ENCODE results near the gene MYNN. TPM values are rescaled to one million over a fixed set of nuclear protein-coding genes. Genes with fewer than 3 reads are reported as not detected.

The MYNN gene
- polyA plus RNA-seq, 3 donors from 2014 or later, result 15.1 to 24.9 (median 17.9) TPM

DNA sequence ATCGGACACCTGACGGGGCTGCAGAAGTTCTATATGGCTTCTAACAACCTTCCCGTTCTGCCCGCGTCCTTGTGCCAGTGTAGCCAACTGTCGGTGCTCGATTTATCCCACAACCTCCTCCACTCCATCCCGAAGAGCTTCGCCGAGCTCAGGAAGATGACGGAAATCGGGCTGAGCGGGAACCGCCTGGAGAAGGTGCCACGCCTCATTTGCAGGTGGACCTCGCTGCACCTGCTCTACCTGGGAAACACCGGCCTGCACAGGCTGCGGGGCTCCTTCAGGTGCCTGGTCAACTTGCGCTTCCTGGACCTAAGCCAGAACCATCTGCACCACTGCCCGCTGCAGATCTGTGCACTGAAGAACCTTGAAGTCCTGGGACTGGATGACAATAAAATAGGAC, 49.3 kb downstream of the MYNN start:
- no peak overlapping the region for H3K27ac Mint-ChIP-seq
- H3K36me3 Mint-ChIP-seq, result no peaks in the 10 kb centered on the region
- DNase-seq, result no peak
- peaks cover 0 to 2% (median 0%) of the 10 kb centered on the region in 6 donors for H3K9me3 Mint-ChIP-seq
- no peaks in the 10 kb centered on the region for H3K4me1 Mint-ChIP-seq
- peaks cover 2 to 12% (median 7%) of the 10 kb centered on the region in 3 donors for H3K27me3 Mint-ChIP-seq (ENCODE audit: low read depth in 3 of 3)
- H3K4me3 Mint-ChIP-seq, result no peak overlapping the region

DNA sequence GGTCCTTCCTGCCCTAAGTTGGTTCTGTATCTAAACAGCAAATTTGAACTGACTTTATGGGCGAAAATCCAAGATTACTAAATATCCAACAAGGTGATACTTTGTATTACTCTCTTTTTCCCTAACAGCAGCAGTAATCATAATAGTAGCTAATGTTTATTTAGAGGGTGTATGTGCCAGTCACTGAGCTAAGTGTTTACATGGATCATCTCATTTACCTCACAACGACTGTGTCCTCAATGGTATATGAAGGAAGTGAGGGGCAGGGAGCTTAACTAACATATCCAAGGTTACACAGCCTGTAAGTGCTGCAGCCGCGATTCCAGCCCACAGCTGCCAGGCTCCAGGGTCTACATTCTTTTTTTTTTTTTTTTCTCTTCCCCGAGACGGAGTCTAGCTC, 49.8 kb downstream of the MYNN start:
- H3K4me3 Mint-ChIP-seq, result no peak overlapping the region
- H3K9me3 Mint-ChIP-seq, result no peaks in the 10 kb centered on the region
- DNase-seq, result no peak
- peaks cover 2 to 12% (median 5%) of the 10 kb centered on the region in 3 donors for H3K27me3 Mint-ChIP-seq (ENCODE audit: low read depth in 3 of 3)
- H3K4me1 Mint-ChIP-seq, result no peaks in the 10 kb centered on the region
- no peak overlapping the region for H3K27ac Mint-ChIP-seq
- no peaks in the 10 kb centered on the region for H3K36me3 Mint-ChIP-seq

- no peaks in the 10 kb centered on the region for H3K4me1 Mint-ChIP-seq
- no peaks in the 10 kb centered on the region for H3K9me3 Mint-ChIP-seq
- no peak overlapping the region for H3K27ac Mint-ChIP-seq
- no peak for DNase-seq
- no peaks in the 10 kb centered on the region for H3K36me3 Mint-ChIP-seq
- peaks cover 2 to 8% (median 2%) of the 10 kb centered on the region in 3 donors for H3K27me3 Mint-ChIP-seq (ENCODE audit: low read depth in 3 of 3)
- H3K4me3 Mint-ChIP-seq, result no peak overlapping the region
Observed at GRCh38 chr3:169825316-169825715, 52.1 kb downstream of the MYNN start.

GRCh38 chr3:169827712-169828111, 54.5 kb downstream of the MYNN start:
- Mint-ChIP-seq H3K4me3 (no peak overlapping the region), H3K4me1 (no peaks in the 10 kb centered on the region), H3K27ac (no peak overlapping the region), H3K27me3 (ENCODE audit: low read depth in 3 of 3) (peaks cover 2 to 6% (median 5%) of the 10 kb centered on the region in 3 donors), H3K36me3 (no peaks in the 10 kb centered on the region), H3K9me3 (no peaks in the 10 kb centered on the region)
- no peak for DNase-seq

DNA sequence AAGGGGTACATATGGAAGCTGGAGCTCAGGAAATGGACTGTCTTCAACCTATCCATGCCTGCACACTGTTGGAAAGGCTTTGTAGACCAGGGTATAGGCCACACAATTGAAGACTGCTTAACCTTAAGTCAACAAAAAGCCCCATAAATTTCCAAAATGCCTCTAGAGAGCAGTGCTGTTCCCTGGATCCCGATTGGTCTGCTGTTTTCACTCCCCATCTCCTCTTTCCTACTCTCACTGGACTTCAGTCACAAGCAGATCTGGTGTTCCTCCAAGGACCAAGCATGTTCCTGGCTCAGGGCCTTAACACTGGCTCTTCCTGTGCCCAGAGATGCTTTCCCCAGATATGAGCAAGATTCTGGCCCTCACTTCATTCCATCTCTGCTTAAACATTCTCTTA, 62.3 kb downstream of the MYNN start:
- Mint-ChIP-seq H3K27ac (no peak overlapping the region), H3K9me3 (no peaks in the 10 kb centered on the region), H3K27me3 (ENCODE audit: low read depth in 3 of 3) (peaks cover 2 to 8% (median 4%) of the 10 kb centered on the region in 3 donors), H3K4me1 (no peaks in the 10 kb centered on the region), H3K36me3 (no peaks in the 10 kb centered on the region), H3K4me3 (no peak overlapping the region)
- DNase-seq, result no peak

GRCh38 chr3:169836078-169836941, 63.1 kb downstream of the MYNN start:
- DNase-seq, result no peak
- Mint-ChIP-seq H3K9me3 (no peaks in the 10 kb centered on the region), H3K36me3 (no peaks in the 10 kb centered on the region), H3K4me1 (no peaks in the 10 kb centered on the region), H3K27me3 (ENCODE audit: low read depth in 3 of 3) (peaks cover 2 to 9% (median 8%) of the 10 kb centered on the region in 3 donors), H3K27ac (no peak overlapping the region), H3K4me3 (no peak overlapping the region)

DNA sequence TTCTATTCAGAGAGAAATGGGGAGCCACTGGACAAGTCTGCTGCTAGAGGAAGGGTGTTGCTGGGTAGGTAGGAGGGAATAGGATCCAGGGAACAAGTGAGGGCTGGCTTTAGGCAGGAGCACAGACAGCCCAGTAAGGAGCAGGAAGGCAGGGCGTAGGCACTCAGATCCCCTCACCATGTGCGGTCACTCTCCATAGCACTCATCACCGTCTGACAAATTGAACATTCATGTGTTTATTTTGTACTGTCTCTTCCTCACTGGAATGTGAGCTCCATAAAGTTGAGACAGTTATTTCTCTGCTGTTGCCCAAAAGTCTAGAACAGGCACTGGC, 63.7 kb downstream of the MYNN start:
- H3K4me3 Mint-ChIP-seq, result no peak overlapping the region
- no peak for DNase-seq
- no peak overlapping the region for H3K27ac Mint-ChIP-seq
- peaks cover 2 to 8% (median 5%) of the 10 kb centered on the region in 3 donors for H3K27me3 Mint-ChIP-seq (ENCODE audit: low read depth in 3 of 3)
- no peaks in the 10 kb centered on the region for H3K4me1 Mint-ChIP-seq
- H3K9me3 Mint-ChIP-seq, result no peaks in the 10 kb centered on the region
- no peaks in the 10 kb centered on the region for H3K36me3 Mint-ChIP-seq

- H3K4me1 Mint-ChIP-seq, result no peaks in the 10 kb centered on the region
- H3K27me3 Mint-ChIP-seq (ENCODE audit: low read depth in 3 of 3), result peaks cover 2 to 6% (median 5%) of the 10 kb centered on the region in 3 donors
- H3K36me3 Mint-ChIP-seq, result no peaks in the 10 kb centered on the region
- no peak overlapping the region for H3K4me3 Mint-ChIP-seq
- H3K27ac Mint-ChIP-seq, result no peak overlapping the region
- no peak for DNase-seq
- no peaks in the 10 kb centered on the region for H3K9me3 Mint-ChIP-seq
Observed at GRCh38 chr3:169838511-169839030, 65.4 kb downstream of the MYNN start.

Other genes with a start within 250 kb of the MYNN start
- not detected for gene MECOM, start 109.7 kb upstream of the MYNN start, polyA plus RNA-seq
- under 1 TPM in 1 of 3 donors, not detected in 2; 0.76 TPM for gene TERC, start 8.3 kb upstream of the MYNN start, polyA plus RNA-seq
- under 1 TPM; 0.42 to 0.67 (median 0.47) TPM for gene ACTRT3, start 3.8 kb upstream of the MYNN start, polyA plus RNA-seq
- gene LRRIQ4, start 39.5 kb downstream of the MYNN start, polyA plus RNA-seq, result not detected
- gene LRRC34, start 39.5 kb downstream of the MYNN start, polyA plus RNA-seq, result under 1 TPM in 2 of 3 donors, not detected in 1; 0.30 to 0.40 TPM
- not detected for gene LRRC31, start 96.5 kb downstream of the MYNN start, polyA plus RNA-seq
- gene SAMD7, start 138.2 kb downstream of the MYNN start, polyA plus RNA-seq, result not detected
- 100 to 1,000 TPM; 128 to 155 (median 130) TPM for gene SEC62, start 193.4 kb downstream of the MYNN start, polyA plus RNA-seq